ENCODE results near the gene HINT2. TPM values are rescaled to one million over a fixed set of nuclear protein-coding genes. Genes with fewer than 3 reads are reported as not detected.

Gene HINT2
- total RNA-seq, 4 donors from 2014 or later = 11.4 to 58.2 (median 50.6) TPM

DNA sequence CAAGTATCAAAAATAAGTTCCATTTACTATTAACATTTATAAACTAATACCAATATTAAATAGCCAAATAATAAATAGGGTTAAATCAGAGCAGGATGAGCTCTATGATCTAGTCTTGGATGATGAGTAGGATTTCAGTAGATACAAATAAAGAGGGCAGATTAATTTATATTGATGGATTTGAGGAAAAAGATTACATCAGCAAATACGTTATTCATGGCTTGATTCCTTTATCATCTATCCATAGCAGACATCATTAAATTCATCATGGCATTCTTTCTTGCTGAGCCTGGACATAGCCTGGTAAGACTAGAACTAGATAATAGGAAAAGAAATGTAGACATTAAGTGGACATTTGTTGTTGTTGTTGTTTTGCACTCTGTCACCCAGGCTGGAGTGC is 47.4 kb downstream of the HINT2 start:
- 93 to 96% methylated on average over 1 of the region's 1 CpG for WGBS, 2 donors
- no peak for DNase-seq
- intact Hi-C loops (cut with DNase I) = no loop called here
- no peak for TF ChIP-seq POLR2A (IDR thresholded peaks at IDR 0.05)
- TF ChIP-seq, protein P1, sequence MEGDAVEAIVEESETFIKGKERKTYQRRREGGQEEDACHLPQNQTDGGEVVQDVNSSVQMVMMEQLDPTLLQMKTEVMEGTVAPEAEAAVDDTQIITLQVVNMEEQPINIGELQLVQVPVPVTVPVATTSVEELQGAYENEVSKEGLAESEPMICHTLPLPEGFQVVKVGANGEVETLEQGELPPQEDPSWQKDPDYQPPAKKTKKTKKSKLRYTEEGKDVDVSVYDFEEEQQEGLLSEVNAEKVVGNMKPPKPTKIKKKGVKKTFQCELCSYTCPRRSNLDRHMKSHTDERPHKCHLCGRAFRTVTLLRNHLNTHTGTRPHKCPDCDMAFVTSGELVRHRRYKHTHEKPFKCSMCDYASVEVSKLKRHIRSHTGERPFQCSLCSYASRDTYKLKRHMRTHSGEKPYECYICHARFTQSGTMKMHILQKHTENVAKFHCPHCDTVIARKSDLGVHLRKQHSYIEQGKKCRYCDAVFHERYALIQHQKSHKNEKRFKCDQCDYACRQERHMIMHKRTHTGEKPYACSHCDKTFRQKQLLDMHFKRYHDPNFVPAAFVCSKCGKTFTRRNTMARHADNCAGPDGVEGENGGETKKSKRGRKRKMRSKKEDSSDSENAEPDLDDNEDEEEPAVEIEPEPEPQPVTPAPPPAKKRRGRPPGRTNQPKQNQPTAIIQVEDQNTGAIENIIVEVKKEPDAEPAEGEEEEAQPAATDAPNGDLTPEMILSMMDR (IDR thresholded peaks at IDR 0.05) = no peak
- peaks cover 28% of the 10 kb centered on the region in 2 donors for H3K4me1 ChIP-seq
- H3K27me3 ChIP-seq = no peaks in the 10 kb centered on the region
- no peak overlapping the region for H3K27ac ChIP-seq
- no peaks in the 10 kb centered on the region for H3K9me3 ChIP-seq
- H3K4me3 ChIP-seq (replicated peaks in 1 of 3) = no peak overlapping the region
- no peaks in the 10 kb centered on the region for H3K36me3 ChIP-seq

DNA sequence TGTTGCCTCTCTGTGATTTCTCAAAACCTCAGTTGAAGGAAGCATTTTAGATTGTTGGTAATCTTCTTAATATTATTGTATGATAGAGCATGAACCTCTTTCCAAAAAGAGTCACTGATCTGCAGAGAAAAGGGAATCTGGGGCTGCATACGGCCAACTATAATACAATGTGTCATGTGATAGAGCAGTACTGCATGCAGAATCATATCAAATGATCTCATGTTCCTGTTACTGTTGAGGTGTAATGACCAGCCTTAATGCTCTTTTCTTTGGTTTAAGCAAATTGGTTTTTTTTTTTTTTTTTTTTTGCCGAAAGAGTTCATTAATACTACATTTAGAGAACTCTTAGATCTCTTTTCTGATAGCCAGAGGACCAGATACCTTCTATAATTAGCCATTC is 47.8 kb downstream of the HINT2 start:
- H3K27ac ChIP-seq = no peak overlapping the region
- no peak for DNase-seq
- no peaks in the 10 kb centered on the region for H3K36me3 ChIP-seq
- intact Hi-C loops (cut with DNase I) = no loop called here
- no peaks in the 10 kb centered on the region for H3K9me3 ChIP-seq
- peaks cover 29% of the 10 kb centered on the region in 2 donors for H3K4me1 ChIP-seq
- 92 to 95% methylated on average over 2 of the region's 2 CpGs for WGBS, 2 donors
- TF ChIP-seq, protein P1 (IDR thresholded peaks at IDR 0.05) = no peak
- no peak for TF ChIP-seq POLR2A (IDR thresholded peaks at IDR 0.05)
- H3K27me3 ChIP-seq = no peaks in the 10 kb centered on the region
- H3K4me3 ChIP-seq (replicated peaks in 1 of 3) = no peak overlapping the region

DNA sequence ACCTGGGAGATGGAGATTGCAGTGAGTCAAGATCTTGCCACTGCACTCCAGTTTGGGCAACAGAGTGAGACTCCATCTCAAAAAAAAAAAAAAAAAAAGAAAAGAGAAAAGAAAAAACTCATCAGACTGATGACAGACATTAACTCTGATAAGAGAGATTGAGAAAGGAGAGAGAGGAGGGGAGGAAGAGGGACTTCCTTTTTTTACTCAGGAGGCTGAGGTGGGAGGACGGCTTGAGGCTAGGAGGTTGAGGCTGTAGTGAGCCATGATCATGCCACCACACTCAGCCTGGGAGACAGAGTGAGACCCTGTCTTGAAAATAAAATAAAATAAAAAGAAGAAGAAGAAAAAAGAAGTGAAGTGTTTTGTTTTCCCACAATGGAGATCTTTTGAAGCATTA is 51.0 kb downstream of the HINT2 start:
- no peak for DNase-seq
- intact Hi-C loops (cut with DNase I) = no loop called here
- Histone ChIP-seq H3K27me3 (no peaks in the 10 kb centered on the region), H3K27ac (no peak overlapping the region), H3K36me3 (no peaks in the 10 kb centered on the region), H3K4me1 (peaks cover 23 to 27% of the 10 kb centered on the region in 2 donors), H3K9me3 (no peaks in the 10 kb centered on the region), H3K4me3 (replicated peaks in 1 of 3) (no peak overlapping the region)
- 95% methylated on average over 1 of the region's 1 CpG for WGBS, 2 donors
- TF ChIP-seq POLR2A (IDR thresholded peaks at IDR 0.05) = no peak
- TF ChIP-seq, protein P1 (IDR thresholded peaks at IDR 0.05) = no peak

DNA sequence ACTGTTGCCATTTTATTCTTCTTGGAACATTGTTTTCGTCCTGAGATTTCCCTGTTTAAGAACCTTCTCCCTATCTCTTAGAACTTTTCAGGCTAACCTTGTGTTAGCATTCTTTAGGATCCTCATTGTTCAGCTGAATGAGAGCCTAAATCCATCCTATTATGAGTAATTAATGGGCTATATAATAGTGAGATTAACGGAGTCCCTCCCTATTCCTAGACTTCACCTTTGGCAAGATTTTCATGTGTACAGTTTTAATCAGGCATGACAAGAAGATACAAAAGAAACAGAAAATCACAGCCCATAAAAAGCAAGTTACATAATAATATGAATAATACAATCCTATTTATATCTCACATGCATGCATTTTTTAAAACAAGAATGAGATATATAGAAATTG is 51.7 kb downstream of the HINT2 start:
- no peaks in the 10 kb centered on the region for H3K9me3 ChIP-seq
- intact Hi-C loops (cut with DNase I) = no loop called here
- TF ChIP-seq, protein P1 (IDR thresholded peaks at IDR 0.05) = no peak
- TF ChIP-seq POLR2A (IDR thresholded peaks at IDR 0.05) = no peak
- peaks cover 26 to 34% of the 10 kb centered on the region in 2 donors for H3K4me1 ChIP-seq
- no peak for DNase-seq
- H3K27ac ChIP-seq = no peak overlapping the region
- H3K27me3 ChIP-seq = no peaks in the 10 kb centered on the region
- no peak overlapping the region for H3K4me3 ChIP-seq (replicated peaks in 1 of 3)
- WGBS, 2 donors = 78 to 88% methylated on average over 2 of the region's 2 CpGs
- no peaks in the 10 kb centered on the region for H3K36me3 ChIP-seq

Small RNA genes within 50 kb of the gene (small RNA-seq; reads per million reads assigned to genes)
- gene HINT2 = 0.56 reads per million

Other genes with a start within 250 kb of the HINT2 start
- 10 to 100 TPM; 23.2 to 44.3 (median 37.6) TPM for gene TESK1, start 209.8 kb downstream of the HINT2 start, total RNA-seq
- 1 to 10 TPM; 1.8 to 5.8 (median 3.1) TPM for gene CD72, start 196.6 kb downstream of the HINT2 start, total RNA-seq
- 1 to 10 TPM in 2 of 4 donors, under 1 TPM in 2; 0.63 to 3.8 (median 0.95) TPM for gene SIT1, start 164.1 kb downstream of the HINT2 start, total RNA-seq
- over 10,000 TPM in 1 of 4 donors, 1,000 to 10,000 TPM in 3; 3,539 to 11,174 (median 6,303) TPM for gene RMRP, start 157.0 kb downstream of the HINT2 start, total RNA-seq
- gene CCDC107, start 156.8 kb downstream of the HINT2 start, total RNA-seq = 10 to 100 TPM; 21.0 to 40.9 (median 27.9) TPM
- under 1 TPM in 3 of 4 donors, not detected in 1; 0.27 to 0.45 (median 0.42) TPM for gene ARHGEF39, start 149.8 kb downstream of the HINT2 start, total RNA-seq
- not detected for gene CA9, start 141.1 kb downstream of the HINT2 start, total RNA-seq
- 10 to 100 TPM; 45.4 to 79.6 (median 72.2) TPM for gene TPM2, start 125.1 kb downstream of the HINT2 start, total RNA-seq
- 100 to 1,000 TPM; 142 to 245 (median 184) TPM for gene TLN1, start 82.8 kb downstream of the HINT2 start, total RNA-seq
- 10 to 100 TPM; 44.9 to 73.0 (median 51.3) TPM for gene CREB3, start 82.4 kb downstream of the HINT2 start, total RNA-seq
- 100 to 1,000 TPM in 2 of 4 donors, 10 to 100 TPM in 2; 71.4 to 111 (median 101) TPM for gene GBA2, start 65.8 kb downstream of the HINT2 start, total RNA-seq
- gene RGP1, start 65.8 kb downstream of the HINT2 start, total RNA-seq = 10 to 100 TPM; 25.4 to 34.0 (median 30.2) TPM
- under 1 TPM in 1 of 4 donors, not detected in 3; 0.67 TPM for gene MSMP, start 60.8 kb downstream of the HINT2 start, total RNA-seq
- 1 to 10 TPM; 5.1 to 9.3 (median 8.1) TPM for gene NPR2, start 23.5 kb downstream of the HINT2 start, total RNA-seq
- 1 to 10 TPM; 4.7 to 7.1 (median 5.7) TPM for gene SPAG8, start 2.8 kb downstream of the HINT2 start, total RNA-seq
- not detected for gene FAM221B, start 13.7 kb upstream of the HINT2 start, total RNA-seq
- gene TMEM8B, start 14.2 kb upstream of the HINT2 start, total RNA-seq = 10 to 100 TPM in 3 of 4 donors, 1 to 10 TPM in 1; 8.5 to 17.4 (median 15.8) TPM
- not detected for gene OR13J1, start 55.4 kb upstream of the HINT2 start, total RNA-seq
- 10 to 100 TPM in 1 of 4 donors, 1 to 10 TPM in 2, under 1 TPM in 1; 0.81 to 11.8 (median 3.3) TPM for gene HRCT1, start 91.2 kb upstream of the HINT2 start, total RNA-seq
- 1 to 10 TPM; 2.1 to 8.1 (median 3.6) TPM for gene SPAAR, start 94.4 kb upstream of the HINT2 start, total RNA-seq
- gene OR2S2, start 143.1 kb upstream of the HINT2 start, total RNA-seq = not detected
- gene RECK, start 221.9 kb upstream of the HINT2 start, total RNA-seq = 10 to 100 TPM in 3 of 4 donors, 1 to 10 TPM in 1; 7.1 to 20.0 (median 18.6) TPM